ENCODE data around the gene RHBDL2.

- TF ChIP-seq SUZ12 (IDR thresholded peaks at IDR 0.05) (no peak), BHLHE40 (IDR thresholded peaks at IDR 0.05; ENCODE audit: borderline replicate concordance) (no peak)
Observed at GRCh38 chr1:38870996-38871395, 70.6 kb downstream of the RHBDL2 start.
